Posterior vena cava (tissue), 2 donors: ENCODE measurements around the gene HELQ. TPM values are rescaled to one million over a fixed set of nuclear protein-coding genes. Genes with fewer than 3 reads are reported as not detected.
"Not testable (repeated sequence)": the region's sequence is repeated elsewhere in the genome, so short reads cannot be mapped to it uniquely, and the experiment has no call there.

Source experiments
- DNase-seq: peaks from one replicate; pipeline ENCODE4 v3.0.0-alpha.2; 2020; ENCODE audit warnings: low spot score
- intact Hi-C, 2 donors: fragments of 100-400 bp; cut with DNase I; formaldehyde crosslinking; loops; one replicate each; pipeline versions ENCODE4 v1.14.1 to v1.14.2; 2022 to 2023
- total RNA-seq, 2 donors: library from RNA; stranded (reverse); fragmentation: NEBNext Ultra II Directional; extraction: Animal tissue kit (Norgen Biotek cat#: 25700); gene quantifications; one replicate each; pipeline ENCODE4 v1.2.1, GENCODE V29; 2021
- donor health status: DM: yes; HTN: yes; CAD: no.
- donor health status: DM: yes; HTN: yes; CAD: no.

Gene HELQ
- total RNA-seq, 2 donors from 2014 or later = 10.7 to 12.9 TPM

DNA sequence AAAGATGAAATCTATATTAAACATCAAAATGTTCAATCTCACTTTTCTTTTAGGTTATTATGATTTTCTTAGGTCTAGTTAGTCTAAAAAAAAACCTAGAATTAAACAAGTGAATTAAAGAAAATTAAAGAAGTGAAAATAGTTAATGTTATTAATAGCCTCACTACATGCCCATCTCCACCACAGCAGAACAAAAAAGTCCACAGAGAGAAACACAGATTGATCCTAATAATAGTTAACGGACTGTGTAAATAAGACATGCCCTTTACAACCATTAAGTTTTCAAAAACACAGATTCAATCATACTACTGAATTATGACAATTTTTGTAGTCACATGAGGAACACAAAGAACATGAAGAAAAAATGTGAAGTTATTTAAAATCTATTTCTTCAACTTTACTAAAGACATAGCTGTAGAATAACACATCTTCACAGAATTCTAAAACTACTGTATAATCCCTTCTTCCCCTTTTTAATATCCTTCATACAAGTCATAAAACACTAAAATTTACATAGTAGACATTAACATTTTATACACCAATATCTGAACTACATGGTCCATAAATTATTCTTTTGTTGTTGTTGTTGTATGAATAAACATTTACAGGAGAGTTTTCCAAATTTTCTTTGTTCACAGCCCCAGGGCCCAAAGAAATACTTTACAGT is 15.3 kb downstream of the HELQ start:
- no peak for DNase-seq
- intact Hi-C loops = no loop called here

DNA sequence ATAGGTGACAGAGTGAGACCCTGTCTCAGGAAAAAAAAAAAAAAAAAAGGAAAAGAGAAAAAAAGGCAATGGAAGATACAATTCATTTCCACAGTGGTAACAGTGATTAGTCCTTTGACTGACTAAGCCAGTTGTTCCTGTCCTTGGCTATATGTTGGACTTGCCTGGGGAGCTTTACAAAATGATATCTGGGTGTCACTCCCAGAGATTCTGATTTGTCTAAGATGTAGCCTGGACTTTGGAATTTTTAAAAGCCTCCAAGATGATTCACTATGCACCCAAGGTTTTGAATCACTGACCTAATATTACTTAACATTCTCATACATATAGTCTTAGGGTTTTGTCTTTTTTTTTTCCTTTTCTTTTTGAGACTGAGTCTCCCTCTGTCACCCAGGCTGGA is 16.9 kb downstream of the HELQ start:
- intact Hi-C loops = no loop called here
- no peak for DNase-seq

DNA sequence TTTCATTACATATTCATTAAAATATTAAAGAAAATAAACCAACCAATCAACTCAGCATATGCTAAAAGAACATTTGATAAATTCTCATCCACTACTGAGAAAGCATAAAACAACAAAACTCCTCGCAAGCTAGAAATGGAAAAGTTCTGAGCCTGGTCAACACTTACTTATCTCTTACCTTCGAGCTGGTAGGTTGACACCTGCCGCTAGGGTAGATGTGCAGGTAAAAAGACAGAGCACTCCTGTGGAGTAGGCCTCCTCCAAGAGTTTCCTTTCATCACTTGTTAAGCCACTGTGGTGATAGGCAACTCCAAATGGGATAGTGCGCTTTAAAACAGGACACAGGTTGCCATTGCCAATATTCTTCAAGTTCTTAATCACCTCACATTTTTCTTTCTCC is 18.9 kb downstream of the HELQ start:
- DNase-seq = no peak
- intact Hi-C loops = no loop called here

DNA sequence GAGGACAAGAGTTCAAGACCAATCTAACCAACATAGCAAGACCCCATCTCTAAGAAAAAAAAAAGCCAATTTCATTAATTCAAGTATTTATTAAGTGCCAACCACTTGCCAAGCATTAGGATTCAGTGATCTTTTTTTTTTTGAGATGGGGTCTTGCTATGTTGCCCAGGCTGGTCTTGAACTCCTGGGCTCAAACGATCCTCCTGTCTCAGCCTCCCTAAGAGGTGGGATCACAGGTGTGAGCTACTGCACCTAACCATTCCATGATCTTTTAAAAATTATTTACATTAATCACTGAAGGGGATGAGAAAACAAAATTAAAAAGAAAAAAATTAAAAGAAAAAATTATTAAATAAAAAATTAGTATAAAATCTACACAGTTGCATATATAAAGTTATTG is 24.4 kb downstream of the HELQ start:
- no peak for DNase-seq
- intact Hi-C loops = no loop called here

DNA sequence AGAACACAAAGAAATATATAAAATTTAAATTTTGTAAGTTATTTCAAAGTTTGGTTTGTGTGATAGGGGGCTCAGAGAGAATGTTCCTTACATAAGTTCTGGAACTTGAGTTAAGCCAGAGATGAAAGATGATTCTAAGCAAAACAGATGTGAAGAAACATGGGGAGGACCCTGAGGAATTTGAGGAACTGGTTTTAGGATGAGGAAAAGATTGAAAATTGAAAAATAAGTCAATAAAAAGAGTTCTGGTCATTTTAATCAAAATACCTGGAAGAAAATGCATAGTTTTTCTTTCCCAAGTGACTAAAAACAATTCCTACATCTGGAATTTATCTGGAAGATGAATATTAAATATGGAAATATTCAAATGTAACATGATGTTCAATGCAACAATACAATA is 37.4 kb downstream of the HELQ start:
- intact Hi-C loops = no loop called here
- no peak for DNase-seq

DNA sequence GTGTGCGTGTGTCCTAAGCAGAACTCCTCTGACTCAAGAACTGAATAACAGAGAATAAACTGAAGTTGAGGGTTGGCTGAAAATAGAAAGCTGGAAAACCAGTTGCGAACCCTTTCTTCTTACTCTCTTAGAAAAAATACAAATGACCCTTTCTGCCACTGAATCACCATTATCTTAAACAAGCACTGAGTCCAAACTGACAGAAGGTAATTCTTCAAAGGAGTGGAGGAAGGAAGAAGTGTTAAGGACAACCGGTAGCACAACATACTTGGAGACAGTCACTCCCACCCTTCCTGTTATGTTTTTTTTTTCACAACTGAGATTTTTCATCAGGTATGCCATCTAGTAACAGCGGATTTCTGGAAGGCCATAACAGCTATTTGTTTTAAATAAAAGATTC is 38.1 kb downstream of the HELQ start:
- intact Hi-C loops = no loop called here
- no peak for DNase-seq

DNA sequence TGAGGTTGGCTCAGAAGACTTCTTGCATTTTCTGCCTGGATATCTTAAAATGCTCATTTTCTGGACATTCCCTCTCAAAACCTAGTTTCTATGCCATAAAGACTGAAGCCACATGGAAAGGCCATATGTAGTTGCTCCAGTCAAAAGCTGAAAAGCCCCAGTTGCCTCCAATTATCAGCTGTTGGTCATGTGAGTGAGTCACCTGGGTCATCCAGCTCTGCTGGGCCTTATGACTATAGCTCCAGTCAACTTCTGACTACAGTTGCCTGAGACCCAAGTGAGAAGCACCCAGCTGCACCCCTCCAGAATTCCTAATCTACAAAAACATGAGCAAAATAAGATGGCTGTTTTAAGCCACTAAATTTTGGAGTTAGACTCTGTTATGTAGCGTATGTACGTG is 41.9 kb downstream of the HELQ start:
- intact Hi-C loops = loop anchor here in 1 of 2 donors (1.0 kb wide), 1 partner anchor 43 kb away; no protein-coding TSS in a partner anchor
- no peak for DNase-seq

DNA sequence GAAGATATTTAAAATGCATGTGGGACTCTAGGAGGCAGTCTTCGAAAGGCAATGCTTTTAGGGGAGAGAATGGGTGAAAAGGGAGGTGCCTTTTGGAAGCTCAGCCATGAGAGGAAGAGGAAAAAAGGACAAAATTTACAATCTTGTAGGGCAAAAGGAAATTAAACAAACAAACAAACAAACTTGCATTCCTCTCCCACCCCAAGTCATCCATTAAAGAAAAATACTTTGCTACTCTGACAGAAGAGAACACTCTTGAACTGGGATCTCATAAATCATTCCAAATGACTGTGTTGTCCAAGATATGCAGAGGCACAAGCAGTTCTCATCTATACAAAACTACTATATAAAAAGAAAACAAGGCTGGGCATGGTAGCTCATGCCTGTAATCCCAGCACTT is 46.7 kb downstream of the HELQ start:
- intact Hi-C loops = no loop called here
- no peak for DNase-seq

DNA sequence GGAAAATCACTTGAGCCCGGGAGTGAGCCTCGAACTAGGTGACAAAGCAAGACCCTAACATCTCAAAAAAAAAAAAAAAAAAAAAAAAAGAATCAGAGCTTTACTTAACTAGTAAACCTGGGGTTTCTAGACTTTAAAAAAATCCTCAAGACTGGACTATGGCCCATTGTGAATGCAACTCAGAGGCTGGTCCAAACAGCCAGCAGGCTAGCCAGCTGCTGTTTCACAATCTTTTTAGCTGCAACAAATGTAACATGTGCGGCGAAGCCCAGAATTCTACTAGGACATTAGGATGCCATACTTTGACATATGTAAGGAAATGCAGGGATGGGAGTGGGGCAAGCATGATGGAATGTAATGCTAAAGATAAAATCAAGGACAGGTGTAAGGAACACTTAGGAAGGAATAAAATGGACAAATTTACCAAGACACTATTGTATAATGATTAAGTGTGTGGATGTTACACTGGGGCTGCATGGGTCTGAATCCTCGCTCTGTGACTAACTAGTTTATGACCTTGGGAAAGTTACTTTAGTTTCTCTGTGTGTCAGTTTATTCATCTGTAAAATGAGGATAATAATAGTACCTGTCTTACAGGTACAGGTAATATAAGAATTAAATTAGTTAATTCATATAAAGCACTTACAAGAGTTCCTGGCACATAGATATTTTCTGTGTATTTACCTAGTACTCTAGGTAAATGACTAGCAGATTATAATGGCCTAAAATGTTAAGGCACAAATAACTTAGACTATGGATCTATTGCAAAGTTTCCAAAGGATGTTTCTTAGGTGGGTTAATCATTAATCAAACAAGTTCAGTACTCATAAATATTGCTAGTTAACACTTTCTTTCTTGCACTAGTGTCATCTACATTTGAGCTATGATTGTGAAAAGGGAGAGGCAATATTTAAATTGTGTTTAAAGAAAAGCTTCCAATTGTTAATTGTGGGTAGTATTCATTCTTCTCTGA is 49.5 kb downstream of the HELQ start:
- intact Hi-C loops = no loop called here
- no peak for DNase-seq

DNA sequence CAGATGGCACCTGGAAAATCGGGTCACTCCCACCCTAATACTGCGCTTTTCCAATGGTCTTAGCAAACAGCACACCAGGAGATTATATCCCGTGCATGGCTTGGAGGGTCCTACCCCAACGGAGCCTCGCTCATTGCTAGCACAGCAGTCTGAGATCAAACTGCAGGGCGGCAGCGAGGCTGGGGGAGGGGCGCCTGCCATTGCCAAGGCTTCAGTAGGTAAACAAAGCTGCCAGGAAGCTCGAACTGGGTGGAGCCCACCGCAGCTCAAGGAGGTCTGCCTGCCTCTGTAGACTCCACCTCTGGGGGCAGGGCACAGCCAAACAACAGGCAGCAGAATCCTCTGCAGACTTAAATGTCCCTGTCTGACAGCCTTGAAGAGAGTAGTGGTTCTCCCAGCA is 57.5 kb downstream of the HELQ start:
- intact Hi-C loops, DNase-seq: not testable (repeated sequence)

DNA sequence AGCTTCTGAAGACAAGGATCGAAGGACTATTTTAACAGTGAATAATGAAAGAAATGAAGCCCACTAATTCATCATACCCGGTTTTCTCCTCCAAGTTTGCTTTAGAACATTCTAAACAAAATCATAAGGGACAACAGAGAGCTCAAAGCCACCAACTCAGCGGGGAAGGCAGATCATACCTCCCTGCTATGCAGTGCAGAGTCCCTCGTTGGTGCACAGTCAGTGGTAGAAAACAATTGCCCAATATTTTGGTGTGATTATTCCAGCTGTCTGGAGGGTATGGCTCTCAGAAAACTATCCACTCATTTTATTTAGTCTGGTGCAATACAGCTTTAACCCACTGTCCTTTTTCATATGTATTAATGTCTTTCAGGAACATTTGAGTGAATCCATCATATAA is 61.7 kb downstream of the HELQ start:
- DNase-seq = no peak
- intact Hi-C loops = no loop called here

DNA sequence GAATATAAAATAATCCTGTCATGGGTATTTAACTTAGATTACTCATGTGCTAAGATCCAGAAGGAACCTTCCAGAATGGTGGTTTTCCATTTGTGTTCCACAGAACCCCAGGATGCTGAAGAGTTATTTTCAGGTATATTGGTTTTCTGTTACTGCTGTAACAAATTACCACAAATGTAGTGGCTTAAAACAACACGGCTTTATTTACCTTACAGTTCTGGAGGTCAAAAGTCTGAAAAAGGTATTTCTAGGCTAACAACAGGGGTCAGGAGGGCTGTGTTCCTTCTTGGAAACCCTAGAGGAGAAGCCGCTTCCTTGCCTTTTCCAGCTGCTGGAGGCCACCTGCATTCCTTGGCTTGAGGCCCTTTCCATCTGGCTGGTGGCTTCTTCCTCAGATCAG is 63.1 kb downstream of the HELQ start:
- DNase-seq = no peak
- intact Hi-C loops = no loop called here

DNA sequence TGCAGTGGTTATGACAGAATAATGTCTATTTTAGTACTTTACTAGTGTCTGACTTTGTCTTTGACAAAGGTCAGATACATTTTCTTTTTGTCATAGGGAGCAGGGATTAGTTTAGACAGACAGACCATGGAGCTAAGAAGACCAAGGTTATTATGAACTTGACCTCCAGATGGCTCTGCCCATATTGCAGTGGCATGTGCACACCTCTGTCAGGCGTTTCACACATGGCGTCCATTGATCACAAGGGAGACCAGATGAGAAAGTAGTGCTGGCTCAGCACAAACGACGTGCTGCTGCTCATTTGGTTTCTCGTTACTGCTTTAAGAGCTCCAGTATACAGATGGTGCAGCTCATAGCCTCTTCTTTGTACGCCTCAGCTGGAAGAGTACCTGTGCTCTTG is 64.7 kb downstream of the HELQ start:
- no peak for DNase-seq
- intact Hi-C loops = no loop called here

DNA sequence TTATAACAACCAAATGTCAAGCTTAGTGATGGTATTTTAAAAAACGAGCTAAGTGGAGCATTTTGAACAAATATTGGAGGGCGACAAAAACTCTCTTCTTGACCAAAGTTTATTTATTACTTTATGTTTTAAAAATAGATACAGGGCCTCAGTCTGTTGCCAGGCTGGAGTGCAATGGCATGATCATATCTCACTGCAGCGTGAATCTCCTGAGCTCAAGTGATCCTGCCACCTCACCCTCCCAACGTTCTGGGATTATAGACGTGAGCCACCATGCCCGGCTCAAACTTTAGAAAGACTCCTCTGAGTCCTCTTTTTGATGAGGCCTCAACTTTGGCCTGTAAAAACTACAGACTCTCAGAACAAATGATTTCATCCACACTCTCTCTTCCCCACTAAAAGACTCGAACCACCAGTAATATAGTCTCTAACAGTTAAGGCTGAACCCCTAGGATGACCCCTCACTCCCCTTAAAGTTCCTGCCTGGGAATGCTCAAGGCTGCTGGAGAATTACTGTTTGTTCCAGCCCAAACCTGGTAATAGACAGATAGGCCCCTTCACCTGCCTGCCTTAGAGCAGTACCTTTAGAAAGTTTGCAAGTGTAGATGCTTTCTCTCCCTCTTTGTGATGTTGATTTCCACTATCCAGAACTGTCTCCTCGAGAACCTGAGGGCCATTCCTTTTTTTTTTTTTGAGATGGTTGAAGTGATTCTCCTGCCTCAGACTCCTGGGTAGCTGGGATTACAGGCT is 65.7 kb downstream of the HELQ start:
- intact Hi-C loops = no loop called here
- DNase-seq = no peak

DNA sequence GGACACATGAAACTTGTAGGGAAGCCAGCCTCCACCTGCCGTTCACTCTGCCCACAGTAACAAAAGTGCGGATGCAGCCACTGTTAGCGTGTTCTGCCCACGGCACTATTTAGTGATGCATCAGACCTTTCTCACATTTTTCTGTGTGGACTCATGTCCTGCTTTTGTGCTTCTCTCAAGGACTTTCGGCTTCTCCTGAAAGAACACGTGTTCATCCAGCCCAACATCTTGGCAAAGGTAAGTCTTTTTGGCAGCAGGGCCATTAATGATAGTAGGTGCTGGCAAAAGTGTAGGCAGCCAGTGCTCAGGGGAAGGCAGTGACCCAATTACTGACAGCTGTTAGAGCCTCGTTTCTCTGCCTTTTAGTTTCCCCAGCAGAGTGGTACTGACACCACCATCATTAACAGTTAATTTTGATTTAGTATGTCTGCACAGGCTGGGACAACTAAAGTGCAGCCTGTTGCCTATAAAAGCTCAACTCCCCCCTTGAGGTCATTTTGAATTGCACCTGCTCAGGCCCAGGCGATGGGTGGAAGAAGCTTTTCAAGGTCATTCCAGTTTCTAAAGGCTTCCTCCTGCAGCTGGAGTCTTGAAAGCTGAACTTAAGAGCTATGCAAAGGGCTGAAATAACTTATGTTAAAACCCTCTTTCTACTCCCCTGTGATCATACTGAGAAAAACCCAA is 66.4 kb downstream of the HELQ start:
- no peak for DNase-seq
- intact Hi-C loops = no loop called here

DNA sequence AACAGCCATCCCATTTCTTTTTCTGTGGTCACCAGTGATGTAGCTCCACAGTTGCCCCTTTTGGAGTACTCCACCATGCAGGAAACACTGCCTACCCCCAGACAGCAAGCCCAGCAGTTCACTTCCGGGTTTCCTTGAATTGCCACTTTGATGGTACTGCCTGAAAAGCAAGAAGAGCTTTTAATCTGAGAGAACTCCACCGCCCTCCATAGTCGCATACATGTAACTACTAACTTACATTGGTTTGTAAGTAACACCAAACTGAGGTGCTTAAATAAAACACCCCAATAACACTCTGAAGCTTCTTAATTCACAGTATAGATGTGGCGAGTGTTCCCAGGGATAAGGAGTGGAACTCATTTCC is 67.3 kb downstream of the HELQ start:
- intact Hi-C loops = no loop called here

DNA sequence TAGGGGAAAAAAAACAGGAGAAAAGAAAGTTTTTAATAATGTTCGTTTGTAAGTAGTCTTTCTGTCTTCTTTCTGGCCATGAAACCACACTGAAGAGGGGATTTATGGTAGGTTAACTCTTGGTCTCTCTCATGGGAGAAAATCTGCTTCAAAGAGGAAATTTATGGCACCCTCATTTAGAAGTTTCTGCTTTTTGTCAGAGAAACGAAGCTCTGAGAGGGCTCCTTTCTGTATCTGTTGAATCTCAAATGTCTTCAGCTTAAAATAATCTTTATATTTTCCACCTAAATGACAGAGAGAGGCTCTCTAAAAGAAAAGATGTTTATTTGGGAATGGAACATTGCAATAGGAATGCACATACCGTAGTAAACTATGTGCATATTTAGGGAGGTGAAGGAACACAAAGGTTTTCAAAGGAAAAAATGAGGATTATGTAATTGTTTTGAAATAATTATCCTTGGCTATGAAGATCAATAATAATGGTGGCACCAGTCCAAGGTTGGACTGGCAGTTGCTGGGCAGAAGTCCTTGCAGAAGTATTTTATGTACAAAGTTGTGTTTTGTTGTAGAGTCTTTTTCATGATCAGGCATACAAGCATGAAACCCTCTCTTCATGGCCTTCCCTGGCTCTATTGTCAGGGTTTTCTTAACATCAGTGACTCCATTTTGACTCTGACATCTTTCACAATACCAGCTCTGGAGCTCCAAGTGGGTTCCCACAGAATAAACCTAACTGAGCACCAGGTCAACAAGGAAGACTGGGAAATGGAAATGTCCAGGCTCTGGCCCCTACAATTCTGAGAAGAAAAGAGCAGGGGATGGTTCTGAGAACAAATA is 67.9 kb downstream of the HELQ start:
- intact Hi-C loops = no loop called here
- no peak for DNase-seq

More for the DNA sequence above, 67.3 kb downstream of the HELQ start:
- DNase-seq = no peak

DNA sequence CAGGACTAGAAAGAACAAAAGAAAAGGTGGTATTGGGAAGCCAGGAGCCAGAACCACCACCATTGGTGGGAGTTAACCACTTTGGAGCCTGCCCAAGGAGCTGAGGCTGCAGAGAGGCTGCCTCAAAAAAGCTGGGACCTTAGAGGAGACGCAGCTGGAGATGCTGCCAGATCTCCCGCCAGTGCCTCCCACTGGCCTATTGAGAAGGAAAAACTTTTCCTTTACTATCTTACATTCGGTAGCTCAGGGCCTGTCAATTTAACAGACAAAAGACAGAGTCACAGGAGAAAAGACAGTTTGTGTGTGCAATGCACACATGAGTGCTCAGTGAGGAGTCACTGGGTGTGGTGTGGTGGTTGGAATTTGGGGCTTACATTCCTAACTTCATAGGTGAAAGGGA is 68.6 kb downstream of the HELQ start:
- DNase-seq = no peak
- intact Hi-C loops = no loop called here

DNA sequence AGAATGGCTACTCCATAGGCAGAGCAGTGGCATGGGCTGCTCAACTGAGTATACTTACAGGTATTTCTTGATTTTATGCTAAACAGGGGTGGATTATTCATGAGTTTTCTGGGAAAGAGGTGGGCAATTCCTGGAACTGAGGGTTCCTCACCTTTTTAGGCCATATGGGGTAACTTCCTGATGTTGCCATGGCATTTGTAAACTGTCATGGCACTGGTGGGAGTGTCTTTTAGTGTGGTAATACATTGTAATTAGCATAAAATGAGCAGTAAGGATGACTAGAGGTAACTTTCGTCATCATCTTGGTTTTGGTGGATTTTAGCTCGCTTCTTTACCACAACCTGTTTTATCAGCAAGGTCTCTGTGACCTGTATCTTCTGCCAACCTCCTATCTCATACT is 72.8 kb downstream of the HELQ start:
- intact Hi-C loops = no loop called here
- no peak for DNase-seq
